Dermis blood vessel endothelial cell (primary cell): ENCODE data around the gene SERPINB8. TPM values are rescaled to one million over a fixed set of nuclear protein-coding genes. Genes with fewer than 3 reads are reported as not detected.

Source experiments
- DNase-seq: peaks from one replicate; pipeline ENCODE4 v3.0.0; 2010
- total RNA-seq: library from RNA; depleted of rRNA; stranded (reverse); fragments of >200 nt; gene quantifications from 2 replicates; pipeline ENCODE4 v1.2.3, GENCODE V29; 2014

The SERPINB8 gene
- total RNA-seq, 1 donor from 2014 or later: 7.1 TPM

DNA sequence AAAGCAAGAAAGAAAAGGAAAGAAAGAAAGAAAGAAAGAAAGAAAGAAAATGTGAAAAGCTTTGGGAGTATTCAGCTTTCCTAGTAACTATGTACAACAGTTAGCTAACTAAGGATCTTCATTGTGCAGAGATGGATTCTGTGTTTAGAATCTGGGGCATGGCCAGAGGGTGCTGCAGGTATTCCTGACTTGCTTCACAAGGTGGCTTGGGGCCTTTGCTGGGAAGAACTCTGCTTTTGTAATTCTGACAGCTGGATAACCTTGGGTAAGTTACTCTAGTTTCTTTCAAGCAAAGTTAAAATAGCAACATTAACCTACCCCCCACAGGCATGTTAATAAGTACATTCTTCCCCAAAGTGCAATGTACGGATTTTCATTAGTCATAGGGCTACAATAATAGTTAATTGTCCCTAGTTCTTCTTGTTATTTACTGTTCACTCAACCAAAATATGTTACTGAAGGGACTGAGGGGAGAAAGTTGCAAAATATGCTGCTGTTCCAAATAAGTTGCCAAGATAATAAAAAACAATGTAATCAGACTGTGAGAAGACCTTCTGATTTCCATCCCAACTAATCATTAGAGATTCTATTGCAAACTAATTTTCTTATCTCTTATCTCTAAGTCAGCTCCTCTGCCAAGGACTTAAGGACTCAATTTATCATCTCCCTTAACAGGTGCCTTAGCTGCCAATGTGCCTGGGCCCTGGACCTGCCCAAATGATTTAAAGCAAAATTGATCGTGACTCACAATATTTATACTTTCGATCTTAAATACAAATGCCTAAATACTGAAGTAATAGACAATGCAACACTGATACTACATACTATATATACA, 50.3 kb downstream of the SERPINB8 start:
- DNase-seq: no peak

- DNase-seq: no peak
Measured at GRCh38 chr18:64026350-64026749, 56.5 kb downstream of the SERPINB8 start.

GRCh38 chr18:64027931-64028695, 58.2 kb downstream of the SERPINB8 start:
- DNase-seq: no peak

DNA sequence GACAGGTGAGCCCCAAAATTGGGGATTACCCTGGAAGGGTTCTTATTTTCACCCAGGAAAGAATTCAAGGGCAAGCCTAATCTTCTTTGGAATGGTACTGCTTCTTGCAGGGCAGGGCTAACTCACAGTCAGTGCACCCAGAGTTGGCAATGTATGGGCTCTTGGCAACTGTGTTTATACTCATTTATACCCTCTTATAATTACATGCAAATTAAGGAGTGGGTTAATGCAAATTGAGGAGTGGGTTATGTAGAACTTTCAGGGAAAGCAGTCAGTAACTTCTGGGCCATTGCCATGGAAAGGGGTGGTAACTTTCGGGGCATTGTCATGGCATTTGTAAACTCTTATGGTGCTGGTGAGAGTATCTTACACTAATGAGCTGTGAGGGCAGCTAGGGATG, 59.2 kb downstream of the SERPINB8 start:
- no peak for DNase-seq

DNA sequence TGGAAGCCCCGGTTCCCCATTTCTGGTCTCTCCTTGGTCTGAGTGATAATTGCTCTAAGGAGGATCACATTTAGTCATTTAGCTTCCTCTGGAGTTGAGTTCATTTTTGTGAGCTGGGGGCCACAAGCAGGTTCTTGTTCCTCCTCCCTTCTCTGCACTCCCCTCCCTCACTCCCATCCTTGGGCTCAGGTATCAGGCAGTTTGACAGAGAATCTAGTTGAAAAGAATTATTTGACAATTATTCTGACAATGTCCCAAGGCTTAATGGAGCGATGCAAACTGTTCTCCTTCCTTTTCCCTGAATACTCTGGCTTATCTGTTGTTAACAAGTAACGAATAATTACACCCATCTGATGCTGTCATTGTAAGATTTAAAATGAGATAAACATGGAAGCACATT, 61.5 kb downstream of the SERPINB8 start:
- no peak for DNase-seq

- DNase-seq: no peak
Measured at GRCh38 chr18:64032312-64032711, 62.4 kb downstream of the SERPINB8 start.

GRCh38 chr18:64037812-64038414, 68.0 kb downstream of the SERPINB8 start:
- DNase-seq: peak; percentile 55

Other genes starting within 250 kb of the SERPINB8 start
- 0.05 TPM in 1 of 2 replicates, not detected in the other for gene SERPINB7, start 194.7 kb upstream of the SERPINB8 start, total RNA-seq
- gene SERPINB2, start 82.4 kb upstream of the SERPINB8 start, total RNA-seq: not detected in 2 replicates
- not detected in 2 replicates for gene SERPINB10, start 62.1 kb upstream of the SERPINB8 start, total RNA-seq
- gene HMSD, start 20.8 kb upstream of the SERPINB8 start, total RNA-seq: not detected in 2 replicates
- 0.14 TPM in 1 of 2 replicates, not detected in the other for gene LINC00305, start 179.0 kb downstream of the SERPINB8 start, total RNA-seq